ENCODE data around the gene MAST2.
"Not testable (repeated sequence)": the region's sequence is repeated elsewhere in the genome, so short reads cannot be mapped to it uniquely, and the experiment has no call there.

Gene MAST2

DNA sequence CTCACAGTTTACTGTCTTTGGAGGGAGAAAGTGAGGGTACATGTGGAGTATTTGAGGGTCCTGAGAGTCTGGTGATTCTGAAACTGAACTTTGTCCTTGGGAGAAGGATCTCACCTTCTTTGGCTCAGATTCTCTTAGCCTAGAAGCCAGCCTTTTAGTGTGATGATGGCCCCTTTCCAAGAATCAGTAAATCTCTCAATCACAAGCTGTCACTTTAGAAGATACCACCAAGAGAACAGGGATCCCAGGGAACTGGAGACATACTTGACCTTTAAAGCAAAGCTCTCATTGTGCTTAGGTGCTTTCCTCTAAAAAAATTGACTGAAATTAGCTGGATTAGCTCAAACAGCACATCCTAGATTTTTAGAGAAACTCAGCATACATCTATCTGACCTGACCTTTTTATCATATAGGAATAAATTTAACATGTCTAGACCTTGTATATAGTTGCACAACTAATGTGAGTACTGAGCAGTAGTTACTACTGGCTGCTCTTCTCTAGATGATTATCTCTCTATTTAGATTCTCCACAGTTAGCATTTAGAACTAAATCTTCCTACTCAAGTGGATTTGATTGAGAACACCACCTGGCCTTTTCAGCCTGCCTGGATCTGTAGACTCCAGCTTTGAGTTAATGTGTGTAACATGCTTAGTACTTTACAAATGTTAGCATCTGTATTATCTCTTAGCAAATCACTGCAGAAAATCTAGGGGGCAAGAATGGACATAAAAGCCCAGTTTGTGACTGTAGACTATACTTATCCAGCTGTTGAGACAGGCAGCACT is 157.7 kb downstream of the MAST2 start:
- Histone ChIP-seq H3K4me1 (ENCODE audit: low read depth, poor library complexity, severe bottlenecking) (no peaks in the 10 kb centered on the region), H3K79me2 (ENCODE audit: insufficient read depth, low read depth) (no peaks in the 10 kb centered on the region), H3K27me3 (ENCODE audit: insufficient read depth, low read depth) (no peaks in the 10 kb centered on the region), H2AFZ (ENCODE audit: low read depth) (no peak overlapping the region), H3K4me3 (IDR thresholded peaks at IDR 0.05; ENCODE audit: insufficient read depth, low read depth, low read length) (no peak overlapping the region), H3K27ac (no peak overlapping the region), H4K20me1 (ENCODE audit: insufficient read depth) (no peaks in the 10 kb centered on the region), H3K36me3 (ENCODE audit: insufficient read depth) (no peaks in the 10 kb centered on the region), H3K4me2 (no peak overlapping the region), H3K9ac (no peak overlapping the region)
- TF ChIP-seq, protein P1, sequence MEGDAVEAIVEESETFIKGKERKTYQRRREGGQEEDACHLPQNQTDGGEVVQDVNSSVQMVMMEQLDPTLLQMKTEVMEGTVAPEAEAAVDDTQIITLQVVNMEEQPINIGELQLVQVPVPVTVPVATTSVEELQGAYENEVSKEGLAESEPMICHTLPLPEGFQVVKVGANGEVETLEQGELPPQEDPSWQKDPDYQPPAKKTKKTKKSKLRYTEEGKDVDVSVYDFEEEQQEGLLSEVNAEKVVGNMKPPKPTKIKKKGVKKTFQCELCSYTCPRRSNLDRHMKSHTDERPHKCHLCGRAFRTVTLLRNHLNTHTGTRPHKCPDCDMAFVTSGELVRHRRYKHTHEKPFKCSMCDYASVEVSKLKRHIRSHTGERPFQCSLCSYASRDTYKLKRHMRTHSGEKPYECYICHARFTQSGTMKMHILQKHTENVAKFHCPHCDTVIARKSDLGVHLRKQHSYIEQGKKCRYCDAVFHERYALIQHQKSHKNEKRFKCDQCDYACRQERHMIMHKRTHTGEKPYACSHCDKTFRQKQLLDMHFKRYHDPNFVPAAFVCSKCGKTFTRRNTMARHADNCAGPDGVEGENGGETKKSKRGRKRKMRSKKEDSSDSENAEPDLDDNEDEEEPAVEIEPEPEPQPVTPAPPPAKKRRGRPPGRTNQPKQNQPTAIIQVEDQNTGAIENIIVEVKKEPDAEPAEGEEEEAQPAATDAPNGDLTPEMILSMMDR (conservative IDR thresholded peaks at IDR 0.05; ENCODE audit: low read depth, low read length), result no peak

DNA sequence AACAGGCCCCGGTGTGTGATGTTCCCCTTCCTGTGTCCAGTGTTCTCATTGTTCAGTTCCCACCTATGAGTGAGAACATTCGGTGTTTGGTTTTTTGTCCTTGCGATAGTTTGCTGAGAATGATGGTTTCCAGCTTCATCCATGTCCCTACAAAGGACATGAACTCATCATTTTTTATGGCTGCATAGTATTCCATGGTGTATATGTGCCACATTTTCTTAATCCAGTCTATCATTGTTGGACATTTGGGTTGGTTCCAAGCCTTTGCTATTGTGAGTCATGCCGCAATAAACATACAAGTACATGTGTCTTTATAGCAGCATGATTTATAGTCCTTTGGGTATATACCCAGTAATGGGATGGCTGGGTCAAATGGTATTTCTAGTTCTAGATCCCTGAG is 158.5 kb downstream of the MAST2 start:
- H3K9ac ChIP-seq; H3K4me2 ChIP-seq; H3K27me3 ChIP-seq (ENCODE audit: insufficient read depth, low read depth); H3K4me1 ChIP-seq (ENCODE audit: low read depth, poor library complexity, severe bottlenecking); H4K20me1 ChIP-seq (ENCODE audit: insufficient read depth); H2AFZ ChIP-seq (ENCODE audit: low read depth); H3K79me2 ChIP-seq (ENCODE audit: insufficient read depth, low read depth); H3K4me3 ChIP-seq (IDR thresholded peaks at IDR 0.05; ENCODE audit: insufficient read depth, low read depth, low read length); H3K27ac ChIP-seq; H3K36me3 ChIP-seq (ENCODE audit: insufficient read depth): not testable (repeated sequence)

DNA sequence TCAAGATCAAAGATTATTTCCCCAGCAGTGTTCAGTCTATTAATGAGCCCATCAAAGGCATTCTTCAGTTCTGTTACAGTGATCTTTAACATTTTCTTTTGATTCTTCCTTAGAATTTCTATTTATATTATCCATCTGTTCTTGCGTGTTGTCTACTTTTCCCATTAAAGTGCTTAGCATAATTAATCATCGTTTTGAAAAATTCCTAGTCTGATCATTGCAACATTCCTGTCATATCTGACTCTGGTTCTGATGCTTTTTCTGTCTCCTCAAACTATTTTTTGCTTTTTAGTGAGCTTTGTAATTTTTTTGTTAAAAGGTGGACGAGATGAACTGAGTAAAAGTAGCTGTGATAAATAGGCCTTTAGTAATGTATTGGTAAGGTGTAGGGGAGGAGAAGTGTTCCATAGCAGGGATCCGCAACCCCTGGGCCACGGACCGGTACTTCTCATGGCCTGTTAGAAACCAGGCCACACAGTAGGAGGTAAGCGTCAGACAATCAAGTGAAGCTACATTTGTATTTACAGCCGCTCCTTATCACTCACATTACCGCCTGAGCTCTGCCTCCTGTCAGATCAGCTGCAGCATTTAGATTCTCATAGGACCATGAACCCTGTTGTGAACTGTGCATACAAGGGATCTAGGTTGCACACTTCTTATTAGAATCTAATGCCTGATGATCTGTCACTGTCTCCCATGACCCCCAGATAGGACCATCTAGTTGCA is 165.7 kb downstream of the MAST2 start:
- H4K20me1 ChIP-seq (ENCODE audit: insufficient read depth), result no peaks in the 10 kb centered on the region
- no peak overlapping the region for H3K9ac ChIP-seq
- no peak overlapping the region for H3K27ac ChIP-seq
- H3K4me2 ChIP-seq, result no peak overlapping the region
- no peaks in the 10 kb centered on the region for H3K4me1 ChIP-seq (ENCODE audit: low read depth, poor library complexity, severe bottlenecking)
- TF ChIP-seq, protein P1 (conservative IDR thresholded peaks at IDR 0.05; ENCODE audit: low read depth, low read length), result no peak
- no peaks in the 10 kb centered on the region for H3K36me3 ChIP-seq (ENCODE audit: insufficient read depth)
- H3K27me3 ChIP-seq (ENCODE audit: insufficient read depth, low read depth), result no peaks in the 10 kb centered on the region
- H3K79me2 ChIP-seq (ENCODE audit: insufficient read depth, low read depth), result no peaks in the 10 kb centered on the region
- H3K4me3 ChIP-seq (IDR thresholded peaks at IDR 0.05; ENCODE audit: insufficient read depth, low read depth, low read length), result no peak overlapping the region
- H2AFZ ChIP-seq (ENCODE audit: low read depth), result no peak overlapping the region

DNA sequence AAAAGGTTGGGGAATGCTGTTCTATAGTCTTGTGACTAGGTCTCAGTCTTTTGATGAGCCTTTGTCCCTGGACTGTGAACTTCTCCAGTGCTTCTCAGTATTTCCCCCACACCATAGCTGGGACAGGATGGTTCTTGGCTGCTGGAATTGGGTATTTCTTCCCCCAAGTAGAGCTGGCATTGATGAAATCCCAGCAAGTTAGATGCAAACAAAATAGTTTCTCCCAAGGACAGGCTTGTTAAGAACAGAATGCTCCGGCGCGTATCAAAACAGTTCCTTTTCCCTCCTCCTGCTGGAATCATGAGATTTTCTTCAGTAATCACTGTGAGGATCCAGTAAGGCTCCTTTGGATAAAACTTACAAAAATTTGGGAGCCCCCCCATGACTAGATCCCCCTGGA is 166.5 kb downstream of the MAST2 start:
- H3K27ac ChIP-seq, result no peak overlapping the region
- no peaks in the 10 kb centered on the region for H4K20me1 ChIP-seq (ENCODE audit: insufficient read depth)
- no peak overlapping the region for H3K4me2 ChIP-seq
- no peak overlapping the region for H3K4me3 ChIP-seq (IDR thresholded peaks at IDR 0.05; ENCODE audit: insufficient read depth, low read depth, low read length)
- no peaks in the 10 kb centered on the region for H3K27me3 ChIP-seq (ENCODE audit: insufficient read depth, low read depth)
- no peaks in the 10 kb centered on the region for H3K36me3 ChIP-seq (ENCODE audit: insufficient read depth)
- H3K9ac ChIP-seq, result no peak overlapping the region
- H3K79me2 ChIP-seq (ENCODE audit: insufficient read depth, low read depth), result no peaks in the 10 kb centered on the region
- TF ChIP-seq, protein P1 (conservative IDR thresholded peaks at IDR 0.05; ENCODE audit: low read depth, low read length), result no peak
- H3K4me1 ChIP-seq (ENCODE audit: low read depth, poor library complexity, severe bottlenecking), result peaks cover 3% of the 10 kb centered on the region
- no peak overlapping the region for H2AFZ ChIP-seq (ENCODE audit: low read depth)

DNA sequence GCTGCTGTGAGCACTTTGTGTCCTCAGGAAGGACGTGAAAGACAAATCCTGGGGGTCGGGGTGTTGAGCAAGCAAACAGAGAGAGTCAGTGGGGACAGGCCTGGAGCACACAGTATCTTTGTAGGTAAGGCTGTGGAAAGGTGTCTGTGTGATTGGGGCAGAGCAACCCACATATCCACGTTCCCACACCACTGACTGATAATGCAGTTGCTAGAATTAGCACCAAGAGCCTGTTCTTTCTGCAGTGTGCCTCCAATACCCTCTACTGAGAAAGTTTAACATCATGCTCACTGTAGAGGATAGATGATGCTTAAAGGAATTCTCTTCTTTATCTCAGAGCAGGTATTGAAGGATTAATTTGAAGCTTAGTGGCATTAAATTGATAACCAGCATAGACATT is 167.9 kb downstream of the MAST2 start:
- TF ChIP-seq, protein P1 (conservative IDR thresholded peaks at IDR 0.05; ENCODE audit: low read depth, low read length), result no peak
- no peaks in the 10 kb centered on the region for H3K36me3 ChIP-seq (ENCODE audit: insufficient read depth)
- no peak overlapping the region for H2AFZ ChIP-seq (ENCODE audit: low read depth)

More for the DNA sequence above, 167.9 kb downstream of the MAST2 start:
- H3K4me1 ChIP-seq (ENCODE audit: low read depth, poor library complexity, severe bottlenecking), result peaks cover 5% of the 10 kb centered on the region
- H3K27me3 ChIP-seq (ENCODE audit: insufficient read depth, low read depth), result no peaks in the 10 kb centered on the region
- no peak overlapping the region for H3K27ac ChIP-seq
- no peak overlapping the region for H3K4me3 ChIP-seq (IDR thresholded peaks at IDR 0.05; ENCODE audit: insufficient read depth, low read depth, low read length)
- no peak overlapping the region for H3K9ac ChIP-seq
- no peaks in the 10 kb centered on the region for H3K79me2 ChIP-seq (ENCODE audit: insufficient read depth, low read depth)
- no peaks in the 10 kb centered on the region for H4K20me1 ChIP-seq (ENCODE audit: insufficient read depth)
- H3K4me2 ChIP-seq, result no peak overlapping the region
